Measurements from ENCODE around the gene NFATC2.
"Not testable (repeated sequence)": the region's sequence is repeated elsewhere in the genome, so short reads cannot be mapped to it uniquely, and the experiment has no call there.

- TF ChIP-seq POLR2AphosphoS5, CTCF, POLR2A (IDR thresholded peaks at IDR 0.05): not testable (repeated sequence)
These were observed 66.4 kb downstream of the NFATC2 start for GRCh38 chr20:51476106-51476505.
